Mesenchymal stem cell (in vitro differentiated cells and primary cell): ENCODE data around the gene RNF113A.

Experiments used
- DNase-seq: peaks from one replicate; pipeline ENCODE4 v3.0.0-alpha.2; 2013
- H2AFZ ChIP-seq: one replicate; pipeline ENCODE4 v1.6.1; 2013; ENCODE audit warnings: low read depth, mild to moderate bottlenecking, control low read depth, inconsistent platforms, low read length, moderate library complexity
- H2AK5ac ChIP-seq: 2 replicates; pipeline ENCODE4 v1.6.1; 2013; ENCODE audit warnings: low read length, moderate library complexity, mild to moderate bottlenecking, inconsistent platforms; ENCODE audit not compliant: severe bottlenecking
- H2BK120ac ChIP-seq: one replicate; pipeline ENCODE4 v1.6.1; 2013; ENCODE audit warnings: low read depth, mild to moderate bottlenecking, inconsistent platforms, low read length, moderate library complexity
- H2BK12ac ChIP-seq, 2 experiments: one replicate each; pipeline ENCODE4 v1.6.1; 2013; ENCODE audit warnings: inconsistent platforms in 2 of 2, low read length in 2 of 2, mild to moderate bottlenecking in 2 of 2, moderate library complexity in 2 of 2, control low read depth in 1 of 2
- H2BK15ac ChIP-seq: one replicate; pipeline ENCODE4 v1.6.1; 2013; ENCODE audit warnings: mild to moderate bottlenecking, low read depth, inconsistent platforms; ENCODE audit not compliant: poor library complexity, severe bottlenecking
- H2BK5ac ChIP-seq: 2 replicates; pipeline ENCODE4 v1.6.1; 2013; ENCODE audit warnings: low read depth, mild to moderate bottlenecking, low read length, control low read depth, inconsistent platforms; ENCODE audit not compliant: poor library complexity, severe bottlenecking
- H3K14ac ChIP-seq, 2 experiments: one replicate each; pipeline ENCODE4 v1.6.1; 2013; ENCODE audit warnings: inconsistent platforms in 2 of 2, low read length in 2 of 2, control low read depth in 1 of 2, mild to moderate bottlenecking in 1 of 2, moderate library complexity in 1 of 2
- H3K18ac ChIP-seq, 2 experiments: one replicate each; pipeline ENCODE4 v1.6.1; 2013; ENCODE audit warnings: inconsistent platforms in 2 of 2, low read length in 2 of 2, control low read depth in 1 of 2, low read depth in 1 of 2, mild to moderate bottlenecking in 1 of 2
- H3K23ac ChIP-seq, 2 experiments: one replicate each; pipeline ENCODE4 v1.6.1; 2013; ENCODE audit warnings: inconsistent platforms in 2 of 2, low read length in 2 of 2, mild to moderate bottlenecking in 2 of 2, moderate library complexity in 2 of 2, control low read depth in 1 of 2
- H3K27ac ChIP-seq: 2 replicates; pipeline ENCODE4 v1.5.1; 2013; ENCODE audit warnings: mild to moderate bottlenecking, moderate library complexity, low read length, control low read depth, inconsistent platforms; ENCODE audit not compliant: poor library complexity, severe bottlenecking
- H3K27me3 ChIP-seq, 2 experiments: 2 replicates each; pipeline versions ENCODE4 v1.6.1 to v1.7.0; 2013; ENCODE audit warnings: low read length in 2 of 2, mild to moderate bottlenecking in 2 of 2, moderate library complexity in 2 of 2, control low read depth in 1 of 2, inconsistent platforms in 1 of 2; ENCODE audit not compliant: control insufficient read depth in 1 of 2, insufficient read depth in 1 of 2
- H3K36me3 ChIP-seq, 2 experiments: 2 replicates each; pipeline versions ENCODE4 v1.6.1 to v1.7.0; 2013; ENCODE audit warnings: low read length in 2 of 2, control low read depth in 1 of 2, inconsistent platforms in 1 of 2, low read depth in 1 of 2, mild to moderate bottlenecking in 1 of 2; ENCODE audit not compliant: insufficient read depth in 2 of 2, control insufficient read depth in 1 of 2
- H3K4ac ChIP-seq, 2 experiments: one replicate each; pipeline ENCODE4 v1.6.1; 2013; ENCODE audit warnings: inconsistent platforms in 2 of 2, low read length in 2 of 2, mild to moderate bottlenecking in 2 of 2, moderate library complexity in 2 of 2, control low read depth in 1 of 2, low read depth in 1 of 2
- H3K4me1 ChIP-seq: 2 replicates; pipeline ENCODE4 v1.6.1; 2013; ENCODE audit warnings: low read depth, low read length, control low read depth; ENCODE audit not compliant: control insufficient read depth, insufficient read depth
- H3K4me2 ChIP-seq: 2 replicates; pipeline ENCODE4 v1.6.1; 2013; ENCODE audit warnings: low read length, mild to moderate bottlenecking, inconsistent platforms; ENCODE audit not compliant: poor library complexity, severe bottlenecking
- H3K4me3 ChIP-seq, 2 experiments: 2 replicates each; pipeline versions ENCODE4 v1.5.1 to v1.7.0; 2013; ENCODE audit warnings: low read length in 2 of 2, mild to moderate bottlenecking in 2 of 2, control low read depth in 1 of 2, low read depth in 1 of 2; ENCODE audit not compliant: insufficient read depth in 1 of 2
- H3K79me1 ChIP-seq: replicated peaks from 2 replicates; pipeline ENCODE4 v1.6.1; 2013; ENCODE audit warnings: mild to moderate bottlenecking, control low read depth, low read length, inconsistent platforms; ENCODE audit not compliant: poor library complexity, severe bottlenecking
- H3K9ac ChIP-seq: 2 replicates; pipeline ENCODE4 v1.7.0; 2013; ENCODE audit warnings: mild to moderate bottlenecking, low read length, moderate library complexity
- H3K9me3 ChIP-seq: 2 replicates; pipeline ENCODE4 v1.7.0; 2013; ENCODE audit warnings: mild to moderate bottlenecking, low read length; ENCODE audit not compliant: control insufficient read depth
- H4K8ac ChIP-seq: one replicate; pipeline ENCODE4 v1.6.1; 2013; ENCODE audit warnings: inconsistent platforms, mild to moderate bottlenecking, low read length, moderate library complexity
- H4K91ac ChIP-seq: one replicate; pipeline ENCODE4 v1.6.1; 2013; ENCODE audit warnings: mild to moderate bottlenecking, low read length, inconsistent platforms
- WGBS: methylation state at CpG from one replicate; pipeline ENCODE4 v1.1.7; 2013; ENCODE audit warnings: mixed read lengths; 5-methylcytosine and 5-hydroxymethylcytosine counted together

RNF113A gene

GRCh38 chrX:119870626-119871131 is 854 bp downstream of the RNF113A start:
- H3K4me2 ChIP-seq: peak overlapping the region; percentile 79
- H3K9ac ChIP-seq: peak overlapping the region; percentile 99
- H3K9me3 ChIP-seq: no peaks in the 10 kb centered on the region
- no peak overlapping the region for H2AK5ac ChIP-seq
- H2BK5ac ChIP-seq: no peak overlapping the region
- peak overlapping the region in 1 of 2 experiments; percentile 60 for H3K14ac ChIP-seq
- no peak overlapping the region for H2BK15ac ChIP-seq
- H3K18ac ChIP-seq: peak overlapping the region in 1 of 2 experiments; percentile 90
- no peak overlapping the region for H3K23ac ChIP-seq
- H3K4me3 ChIP-seq: peak overlapping the region; percentile 66 to 90
- no peak overlapping the region for H2BK120ac ChIP-seq
- peaks cover 0 to 4% of the 10 kb centered on the region in 2 experiments for H3K36me3 ChIP-seq
- peak overlapping the region in 1 of 2 experiments; percentile 75 for H3K4ac ChIP-seq
- 3% methylated on average over 25 of the region's 25 CpGs for WGBS
- no peaks in the 10 kb centered on the region for H3K79me1 ChIP-seq
- DNase-seq: peak; percentile 58
- H4K91ac ChIP-seq: no peak overlapping the region
- H4K8ac ChIP-seq: no peak overlapping the region
- H3K27me3 ChIP-seq: no peaks in the 10 kb centered on the region
- no peak overlapping the region for H2BK12ac ChIP-seq
- H3K27ac ChIP-seq: peak overlapping the region; percentile 95
- H2AFZ ChIP-seq: peak overlapping the region; percentile 42
- H3K4me1 ChIP-seq: no peaks in the 10 kb centered on the region

- Histone ChIP-seq H3K14ac (no peak overlapping the region), H3K36me3 (peaks cover 0 to 3% of the 10 kb centered on the region in 2 experiments), H3K79me1 (no peaks in the 10 kb centered on the region), H2BK120ac (no peak overlapping the region), H4K91ac (no peak overlapping the region), H3K4me2 (peak overlapping the region; percentile 50), H2AFZ (no peak overlapping the region), H3K4me1 (no peaks in the 10 kb centered on the region), H3K18ac (no peak overlapping the region), H3K9ac (peak overlapping the region; percentile 90), H3K27ac (no peak overlapping the region), H2BK15ac (no peak overlapping the region), H4K8ac (no peak overlapping the region), H2BK5ac (no peak overlapping the region), H3K9me3 (no peaks in the 10 kb centered on the region), H2BK12ac (no peak overlapping the region), H2AK5ac (no peak overlapping the region), H3K27me3 (no peaks in the 10 kb centered on the region), H3K4me3 (peak overlapping the region in 1 of 2 experiments; percentile 83), H3K4ac (no peak overlapping the region), H3K23ac (no peak overlapping the region)
- no CpG with 5 or more reads among the region's 10 CpGs for WGBS
- DNase-seq: peak; percentile 3
Measured at GRCh38 chrX:119853444-119853843, 18.1 kb downstream of the RNF113A start.

- Histone ChIP-seq H2BK12ac (no peak within 1 kb of the TSS), H3K4me3 (peak within 1 kb of the TSS; percentile 71 to 83), H3K14ac (no peak within 1 kb of the TSS), H3K36me3 (peaks cover 0 to 3% of the 10 kb centered on the region in 2 experiments), H3K27ac (peak within 1 kb of the TSS; percentile 91), H4K91ac (no peak within 1 kb of the TSS), H2BK5ac (no peak within 1 kb of the TSS), H3K9ac (peak within 1 kb of the TSS; percentile 90), H3K9me3 (no peaks in the 10 kb centered on the region), H2BK15ac (peak within 1 kb of the TSS; percentile 28), H4K8ac (peak within 1 kb of the TSS; percentile 64), H3K4ac (no peak within 1 kb of the TSS), H3K23ac (no peak within 1 kb of the TSS), H2AK5ac (no peak within 1 kb of the TSS), H2AFZ (no peak within 1 kb of the TSS), H3K27me3 (no peaks in the 10 kb centered on the region), H3K79me1 (no peaks in the 10 kb centered on the region), H2BK120ac (peak within 1 kb of the TSS; percentile 61), H3K4me1 (no peaks in the 10 kb centered on the region), H3K4me2 (peak within 1 kb of the TSS; percentile 50), H3K18ac (peak within 1 kb of the TSS; percentile 71 to 75)
- WGBS: under 1% methylated on average over 48 of the region's 54 CpGs
- peak; percentile 98 for DNase-seq
Measured at GRCh38 chrX:119852382-119853353, 18.9 kb downstream of the RNF113A start, which contains the start of gene UPF3B. Gene UPF3B (minus strand): TSS chrX:119852963. CDS start chrX:119852928, 35 bp downstream.

GRCh38 chrX:119833905-119834304 is 37.6 kb downstream of the RNF113A start:
- Histone ChIP-seq H3K4me2 (no peak overlapping the region), H3K79me1 (no peaks in the 10 kb centered on the region), H3K23ac (no peak overlapping the region), H3K4me1 (no peaks in the 10 kb centered on the region), H2AK5ac (no peak overlapping the region), H3K36me3 (peaks cover 12 to 42% of the 10 kb centered on the region in 2 experiments), H3K27ac (no peak overlapping the region), H2BK12ac (no peak overlapping the region), H3K4me3 (no peak overlapping the region), H4K91ac (no peak overlapping the region), H4K8ac (no peak overlapping the region), H3K27me3 (no peaks in the 10 kb centered on the region), H3K18ac (no peak overlapping the region), H3K14ac (no peak overlapping the region), H3K9ac (no peak overlapping the region), H2BK15ac (no peak overlapping the region), H2AFZ (no peak overlapping the region), H2BK120ac (no peak overlapping the region), H3K4ac (no peak overlapping the region), H3K9me3 (no peaks in the 10 kb centered on the region), H2BK5ac (no peak overlapping the region)
- WGBS: 95% methylated on average over 2 of the region's 3 CpGs
- no peak for DNase-seq
